ENCODE measurements around the gene KRT82.

DNA sequence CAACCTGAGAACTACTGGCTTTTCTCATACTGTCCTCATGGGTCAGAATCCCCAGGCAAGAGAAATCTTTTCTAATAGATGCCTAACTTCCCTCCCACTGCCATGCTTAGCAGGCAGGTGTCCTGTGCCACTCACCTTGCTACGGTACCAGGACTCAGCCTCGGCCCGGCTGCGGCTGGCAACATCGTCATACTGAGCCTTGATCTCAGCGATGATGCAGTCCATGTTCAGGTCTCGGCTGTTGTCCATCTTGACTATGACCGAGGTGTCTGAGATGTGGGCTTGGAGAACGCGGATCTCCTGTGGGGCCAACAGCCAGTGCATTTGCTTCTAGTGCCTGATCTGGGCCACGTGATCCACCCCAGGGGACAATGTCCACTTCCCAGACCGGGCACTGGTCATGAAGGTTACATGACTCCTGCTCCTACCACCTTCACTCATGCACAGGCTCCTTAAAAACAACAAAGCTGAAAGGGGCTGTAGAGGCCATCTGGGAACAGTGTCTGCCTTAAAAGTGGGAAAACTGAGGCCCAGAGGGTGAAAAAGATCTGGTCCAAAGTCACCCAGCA, 42.9 kb downstream of the KRT82 start:
- TF ChIP-seq, protein P1, sequence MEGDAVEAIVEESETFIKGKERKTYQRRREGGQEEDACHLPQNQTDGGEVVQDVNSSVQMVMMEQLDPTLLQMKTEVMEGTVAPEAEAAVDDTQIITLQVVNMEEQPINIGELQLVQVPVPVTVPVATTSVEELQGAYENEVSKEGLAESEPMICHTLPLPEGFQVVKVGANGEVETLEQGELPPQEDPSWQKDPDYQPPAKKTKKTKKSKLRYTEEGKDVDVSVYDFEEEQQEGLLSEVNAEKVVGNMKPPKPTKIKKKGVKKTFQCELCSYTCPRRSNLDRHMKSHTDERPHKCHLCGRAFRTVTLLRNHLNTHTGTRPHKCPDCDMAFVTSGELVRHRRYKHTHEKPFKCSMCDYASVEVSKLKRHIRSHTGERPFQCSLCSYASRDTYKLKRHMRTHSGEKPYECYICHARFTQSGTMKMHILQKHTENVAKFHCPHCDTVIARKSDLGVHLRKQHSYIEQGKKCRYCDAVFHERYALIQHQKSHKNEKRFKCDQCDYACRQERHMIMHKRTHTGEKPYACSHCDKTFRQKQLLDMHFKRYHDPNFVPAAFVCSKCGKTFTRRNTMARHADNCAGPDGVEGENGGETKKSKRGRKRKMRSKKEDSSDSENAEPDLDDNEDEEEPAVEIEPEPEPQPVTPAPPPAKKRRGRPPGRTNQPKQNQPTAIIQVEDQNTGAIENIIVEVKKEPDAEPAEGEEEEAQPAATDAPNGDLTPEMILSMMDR (IDR thresholded peaks at IDR 0.05): no peak
- TF ChIP-seq POLR2A (IDR thresholded peaks at IDR 0.05): no peak

Measured in lower leg skin (tissue), 3 donors.